PC-9 (cell line): ENCODE data around the gene LRP1B. TPM values are rescaled to one million over a fixed set of nuclear protein-coding genes. Genes with fewer than 3 reads are reported as not detected.

ENCODE experiments used
- BruUV-seq: library from RNA; stranded (reverse); fragments of 400-500 nt; replicated peaks from 2 replicates; lab custom pipeline; 2021; lab: Mats Ljungman, UMichigan
- CTCF ChIA-PET: fragments of 300-600 bp; sonication (Branson Sonifier 250); formaldehyde crosslinking; loops from one replicate; lab custom pipeline; 2022; ENCODE audit warnings: antibody characterized with exemption; lab: Charles Lee
- POLR2A ChIA-PET: fragments of 300-600 bp; sonication (Branson Sonifier 250); formaldehyde crosslinking; loops from one replicate; lab custom pipeline; 2022; ENCODE audit warnings: antibody characterized with exemption; ENCODE audit not compliant: unreplicated experiment; lab: Charles Lee
- DNase-seq, 2 experiments: peaks; one replicate each; pipeline versions ENCODE4 v3.0.0 to v3.0.0-alpha.2; 2015 to 2022; ENCODE audit warnings: mixed read lengths in 1 of 2
- H2AFZ ChIP-seq: fragments of 200-600 bp; sonication (generic); 2 replicates; pipeline ENCODE4 v1.8.1; 2017; ENCODE audit warnings: antibody characterized with exemption
- H3F3A ChIP-seq: fragments of 200-600 bp; sonication (generic); 2 replicates; pipeline ENCODE4 v1.8.1; 2017; ENCODE audit warnings: antibody characterized with exemption, mild to moderate bottlenecking, low read depth; ENCODE audit not compliant: insufficient read depth
- H3K27ac ChIP-seq: fragments of 200-600 bp; sonication (generic); 2 replicates; pipeline ENCODE4 v1.6.1; 2016; ENCODE audit warnings: mixed run types
- H3K27me3 ChIP-seq: fragments of 200-600 bp; sonication (generic); 2 replicates; pipeline ENCODE4 v1.6.1; 2016; ENCODE audit warnings: low read depth, mixed run types; ENCODE audit not compliant: insufficient read depth
- H3K36me3 ChIP-seq: fragments of 200-600 bp; sonication (generic); 2 replicates; pipeline ENCODE4 v1.6.1; 2016; ENCODE audit warnings: low read depth, mixed run types
- H3K4me1 ChIP-seq: fragments of 200-600 bp; sonication (generic); replicated peaks from 2 replicates; pipeline ENCODE4 v1.6.1; 2016; ENCODE audit warnings: mixed run types; ENCODE audit not compliant: insufficient read depth
- H3K4me2 ChIP-seq: fragments of 200-600 bp; sonication (generic); 2 replicates; pipeline ENCODE4 v1.6.1; 2017; ENCODE audit warnings: mixed run types
- H3K4me3 ChIP-seq: fragments of 200-600 bp; sonication (generic); 2 replicates; pipeline ENCODE4 v1.6.1; 2016; ENCODE audit warnings: mixed run types
- H3K79me2 ChIP-seq: fragments of 200-600 bp; sonication (generic); 2 replicates; pipeline ENCODE4 v1.6.1; 2017; ENCODE audit warnings: low read depth, mixed run types
- H3K9me2 ChIP-seq: fragments of 200-600 bp; sonication (generic); 2 replicates; pipeline ENCODE4 v1.8.1; 2017; ENCODE audit warnings: mild to moderate bottlenecking; ENCODE audit not compliant: insufficient read depth
- H3K9me3 ChIP-seq: fragments of 200-600 bp; sonication (generic); 2 replicates; pipeline ENCODE4 v1.8.1; 2016; ENCODE audit warnings: low read depth; ENCODE audit not compliant: insufficient read depth
- H4K20me1 ChIP-seq: fragments of 200-600 bp; sonication (generic); 2 replicates; pipeline ENCODE4 v1.8.1; 2017; ENCODE audit not compliant: insufficient read depth
- CTCF ChIP-seq: fragments of 200-600 bp; sonication (generic); conservative IDR thresholded peaks from 2 replicates; pipeline ENCODE4 v1.6.1; 2017; ENCODE audit warnings: mixed run types, antibody characterized with exemption, mild to moderate bottlenecking, moderate library complexity
- EZH2 ChIP-seq: fragments of 200-600 bp; sonication (generic); IDR thresholded peaks from 2 replicates; pipeline ENCODE4 v1.8.0; 2017; ENCODE audit warnings: antibody characterized with exemption, low read depth
- intact Hi-C: fragments of 100-400 bp; cut with micrococcal nuclease; formaldehyde crosslinking; loops from one replicate; pipeline ENCODE4 v1.10.0; 2022; ENCODE audit not compliant: unreplicated experiment
- total RNA-seq: library from RNA; stranded (reverse); gene quantifications from 2 replicates; pipeline ENCODE4 v1.2.3, GENCODE V29; 2021

Gene LRP1B
- total RNA-seq, 1 experiment from 2014 or later = 1.7 TPM

- BruUV-seq = no TSS peak
- Histone ChIP-seq H3K27me3 (no peaks in the 10 kb centered on the region), H3K36me3 (no peaks in the 10 kb centered on the region), H3F3A (no peaks in the 10 kb centered on the region), H3K9me3 (no peaks in the 10 kb centered on the region), H3K79me2 (no peaks in the 10 kb centered on the region), H3K9me2 (no peaks in the 10 kb centered on the region; the same call in 1 of the 2 replicates), H3K4me2 (no peak overlapping the region), H3K4me3 (no peak overlapping the region), H3K4me1 (no peaks in the 10 kb centered on the region), H3K27ac (no peak overlapping the region), H4K20me1 (no peaks in the 10 kb centered on the region), H2AFZ (no peak overlapping the region)
- ChIA-PET CTCF (no interaction called here), POLR2A (no interaction called here)
- intact Hi-C loops = no loop called here
- no peak for DNase-seq
- TF ChIP-seq EZH2 (no peak), CTCF (no peak)
Measured at GRCh38 chr2:141888987-141889555, 241.7 kb downstream of the LRP1B start.

- Histone ChIP-seq H3F3A (no peaks in the 10 kb centered on the region), H3K4me1 (no peaks in the 10 kb centered on the region), H3K9me3 (no peaks in the 10 kb centered on the region), H2AFZ (no peak overlapping the region), H3K79me2 (no peaks in the 10 kb centered on the region), H4K20me1 (no peaks in the 10 kb centered on the region), H3K4me3 (no peak overlapping the region), H3K36me3 (no peaks in the 10 kb centered on the region), H3K27ac (no peak overlapping the region), H3K4me2 (no peak overlapping the region), H3K9me2 (no peaks in the 10 kb centered on the region; the same call in 1 of the 2 replicates), H3K27me3 (no peaks in the 10 kb centered on the region)
- no peak for DNase-seq
- POLR2A ChIA-PET = no interaction called here
- BruUV-seq = no TSS peak
- CTCF ChIA-PET = no interaction called here
- TF ChIP-seq CTCF = no peak
- no peak for TF ChIP-seq EZH2
- intact Hi-C loops = no loop called here
Measured at GRCh38 chr2:141887363-141887762, 243.5 kb downstream of the LRP1B start.

- CTCF ChIA-PET = no interaction called here
Measured at GRCh38 chr2:141878016-141878415, 252.8 kb downstream of the LRP1B start.

More at GRCh38 chr2:141878016-141878415, 252.8 kb downstream of the LRP1B start:
- Histone ChIP-seq H3K4me1 (no peaks in the 10 kb centered on the region), H4K20me1 (no peaks in the 10 kb centered on the region), H3K27me3 (no peaks in the 10 kb centered on the region), H3K27ac (no peak overlapping the region), H3K4me2 (no peak overlapping the region), H3K36me3 (no peaks in the 10 kb centered on the region), H3K4me3 (no peak overlapping the region), H3K79me2 (no peaks in the 10 kb centered on the region), H3K9me3 (no peaks in the 10 kb centered on the region), H3K9me2 (no peaks in the 10 kb centered on the region), H2AFZ (no peak overlapping the region), H3F3A (no peaks in the 10 kb centered on the region)
- POLR2A ChIA-PET = no interaction called here
- no TSS peak for BruUV-seq
- intact Hi-C loops = no loop called here
- no peak for DNase-seq
- no peak for TF ChIP-seq EZH2
- TF ChIP-seq CTCF = no peak
